Liver (tissue), 9 donors: Measurements from ENCODE around the gene PHF24. TPM values are rescaled to one million over a fixed set of nuclear protein-coding genes. Genes with fewer than 3 reads are reported as not detected.

ENCODE experiments used
- DNase-seq: peaks from one replicate; pipeline ENCODE4 v3.0.0-alpha.2; 2017; ENCODE audit warnings: low spot score
- H3K27ac ChIP-seq, 2 donors: one replicate each; pipeline ENCODE4 v1.7.0; 2013; ENCODE audit warnings: inconsistent platforms in 2 of 2, low read length in 2 of 2, control low read depth in 1 of 2, low read depth in 1 of 2, mild to moderate bottlenecking in 1 of 2
- H3K27me3 ChIP-seq, 4 donors: one replicate each; pipeline versions ENCODE4 v1.6.1 to v1.7.0; 2013; ENCODE audit warnings: low read length in 3 of 4, inconsistent platforms in 1 of 4, mild to moderate bottlenecking in 1 of 4, moderate library complexity in 1 of 4; ENCODE audit not compliant: control insufficient read depth in 4 of 4, insufficient read depth in 4 of 4
- H3K36me3 ChIP-seq, 4 donors: one replicate each; pipeline versions ENCODE4 v1.6.1 to v1.7.0; 2013; ENCODE audit warnings: low read length in 3 of 4, mild to moderate bottlenecking in 3 of 4, low read depth in 1 of 4, moderate library complexity in 1 of 4; ENCODE audit not compliant: control insufficient read depth in 4 of 4, insufficient read depth in 3 of 4
- H3K4me1 ChIP-seq, 4 donors: one replicate each; pipeline versions ENCODE4 v1.6.1 to v1.7.0; 2013; ENCODE audit warnings: low read length in 3 of 4, mild to moderate bottlenecking in 3 of 4, moderate library complexity in 1 of 4; ENCODE audit not compliant: control insufficient read depth in 4 of 4, insufficient read depth in 4 of 4
- H3K4me3 ChIP-seq, 3 donors: one replicate each; pipeline versions ENCODE4 v1.6.1 to v1.7.0; 2013; ENCODE audit warnings: low read length in 3 of 3, control low read depth in 1 of 3, low read depth in 1 of 3, mild to moderate bottlenecking in 1 of 3
- H3K9ac ChIP-seq, 2 donors: one replicate each; pipeline ENCODE4 v1.7.0; 2013; ENCODE audit warnings: low read length in 2 of 2, mild to moderate bottlenecking in 2 of 2, moderate library complexity in 2 of 2, control low read depth in 1 of 2, low read depth in 1 of 2
- H3K9me3 ChIP-seq, 4 donors: one replicate each; pipeline versions ENCODE4 v1.6.1 to v1.7.0; 2013; ENCODE audit warnings: low read length in 3 of 4; ENCODE audit not compliant: control insufficient read depth in 4 of 4
- ATF3 ChIP-seq: IDR thresholded peaks from 2 replicates; pipeline ENCODE4 v1.6.1; 2016; ENCODE audit warnings: antibody characterized with exemption
- CTCF ChIP-seq: fragments of 150-350 bp; IDR thresholded peaks from 2 replicates; pipeline ENCODE4 v1.5.1; 2017; ENCODE audit warnings: improper control_type of control experiment, low read depth, low read length; ENCODE audit not compliant: missing input control
- FOXA2 ChIP-seq: IDR thresholded peaks from 2 replicates; pipeline ENCODE4 v1.6.1; 2016; ENCODE audit warnings: antibody characterized with exemption
- HNF4A ChIP-seq, 2 donors: conservative IDR thresholded peaks; 2 replicates each; pipeline ENCODE4 v1.6.1; 2016; ENCODE audit warnings: antibody characterized with exemption in 2 of 2, mild to moderate bottlenecking in 2 of 2
- HNF4G ChIP-seq: IDR thresholded peaks from 2 replicates; pipeline ENCODE4 v1.6.1; 2016; ENCODE audit warnings: antibody characterized with exemption
- JUND ChIP-seq, 2 donors: IDR thresholded peaks; 2 replicates each; pipeline ENCODE4 v1.6.1; 2016; ENCODE audit warnings: antibody characterized with exemption in 2 of 2
- NR2F2 ChIP-seq: IDR thresholded peaks from 2 replicates; pipeline ENCODE4 v1.6.1; 2016; ENCODE audit warnings: antibody characterized with exemption
- RAD21 ChIP-seq, 2 donors: IDR thresholded peaks; 2 replicates each; pipeline ENCODE4 v1.6.1; 2016; ENCODE audit warnings: antibody characterized with exemption in 2 of 2, mild to moderate bottlenecking in 2 of 2
- REST ChIP-seq: IDR thresholded peaks from 2 replicates; pipeline ENCODE4 v1.6.1; 2016; ENCODE audit warnings: antibody characterized with exemption, mild to moderate bottlenecking
- RXRA ChIP-seq, 2 donors: IDR thresholded peaks; 2 replicates each; pipeline ENCODE4 v1.6.1; 2017 to 2018; ENCODE audit warnings: antibody characterized with exemption in 2 of 2, mild to moderate bottlenecking in 1 of 2
- YY1 ChIP-seq: IDR thresholded peaks from 2 replicates; pipeline ENCODE4 v1.6.1; 2016; ENCODE audit warnings: antibody characterized with exemption, mild to moderate bottlenecking
- WGBS: extraction: QIAGEN DNeasy Blood & Tissue Kit; methylation state at CpG from one replicate; pipeline ENCODE4 v1.1.7; 2013; 5-methylcytosine and 5-hydroxymethylcytosine counted together
- polyA plus RNA-seq, 2 donors: library from polyadenylated mRNA; stranded (reverse) in 1 of 2; unstranded in 1 of 2; fragments of 200-250 nt in 1 of 2; fragments of >200 nt in 1 of 2; fragmentation: Nextera tagmentation in 1 of 2; extraction: Ambion mirVana in 1 of 2; gene quantifications; one replicate each; pipeline versions ENCODE4 v1.2.1 to v1.2.3, GENCODE V29; 2013 to 2015
- total RNA-seq, 2 donors: library from RNA; depleted of rRNA; stranded (reverse); fragments of >200 nt; gene quantifications; one replicate each; pipeline ENCODE4 v1.2.3, GENCODE V29; 2014
- TF ChIP-seq, protein P1 (sequence below): IDR thresholded peaks from 2 replicates; pipeline ENCODE4 v1.6.1; 2016; ENCODE audit warnings: antibody characterized with exemption
- donor health status: healthy.
- donor health status: healthy.
- donor health status: healthy.
- donor health status: healthy.
- donor health status: healthy.

The PHF24 gene
- total RNA-seq (under 1 TPM; 0.05 to 0.17 TPM), polyA plus RNA-seq (under 1 TPM; 0.01 to 0.03 TPM)

DNA sequence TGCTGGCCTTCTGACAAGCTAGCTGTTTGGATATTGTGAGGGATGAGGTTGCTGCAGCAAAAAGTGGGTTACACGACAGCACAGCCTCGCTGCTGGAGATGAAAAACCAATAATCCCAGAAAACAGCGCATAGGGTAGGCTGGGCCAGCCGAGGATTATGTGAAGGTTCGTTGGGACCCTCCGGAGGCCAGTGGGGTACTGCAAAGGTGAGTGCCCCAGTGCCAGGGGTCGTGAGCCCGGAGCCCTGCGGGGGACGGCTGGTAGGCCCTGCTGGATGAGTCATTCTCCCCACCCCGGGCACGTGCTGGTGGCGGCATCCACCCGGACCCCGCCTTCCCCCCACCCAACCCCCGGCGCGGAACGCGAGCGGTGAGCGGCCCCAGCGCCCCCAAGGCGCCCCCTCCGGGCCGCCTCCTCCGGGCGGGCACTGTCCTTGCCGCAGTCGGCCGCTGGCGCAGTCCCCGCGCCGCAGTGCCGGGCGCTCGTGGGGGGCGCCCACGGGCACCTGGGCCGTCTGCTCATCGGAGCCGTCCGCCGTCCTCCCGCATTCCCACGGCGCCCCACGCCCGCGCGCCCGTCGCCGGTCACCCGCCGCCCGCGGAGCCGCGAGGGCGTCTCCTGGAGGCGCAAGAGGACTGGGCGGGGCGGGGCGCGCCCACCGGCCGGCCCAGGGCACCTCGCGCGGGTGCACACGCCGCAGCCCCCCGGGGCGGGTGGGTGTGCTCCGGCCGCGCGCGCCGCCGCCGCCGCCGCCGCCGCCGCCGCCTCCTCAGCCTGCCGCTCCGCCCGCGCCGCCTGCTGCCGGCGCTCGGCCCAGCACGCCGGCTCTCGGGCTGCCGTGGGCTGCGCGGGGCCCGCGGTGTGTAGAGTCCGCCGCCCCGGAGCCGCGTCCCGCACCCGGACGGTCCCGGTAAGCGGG, at the start of gene PHF24:
Gene PHF24 (plus strand): TSS at position 794 of the 919 bp plus-strand sequence. CDS start 13,014 bp downstream, outside the sequence.
- Histone ChIP-seq H3K36me3 (no peaks in the 10 kb centered on the region), H3K4me1 (peaks cover 4 to 10% (median 7%) of the 10 kb centered on the region in 4 donors), H3K27ac (no peak within 1 kb of the TSS), H3K27me3 (peaks cover 0 to 12% (median 4%) of the 10 kb centered on the region in 4 donors), H3K9ac (no peak within 1 kb of the TSS), H3K4me3 (peak within 1 kb of the TSS in 1 of 3 donors; percentile 70), H3K9me3 (no peaks in the 10 kb centered on the region)
- no peak for TF ChIP-seq FOXA2
- TF ChIP-seq ATF3 = no peak
- no peak for TF ChIP-seq HNF4A (conservative IDR thresholded peaks at IDR 0.05)
- TF ChIP-seq CTCF = peak; percentile 9
- no peak for DNase-seq
- WGBS = 3% methylated on average over 116 of the region's 116 CpGs

DNA sequence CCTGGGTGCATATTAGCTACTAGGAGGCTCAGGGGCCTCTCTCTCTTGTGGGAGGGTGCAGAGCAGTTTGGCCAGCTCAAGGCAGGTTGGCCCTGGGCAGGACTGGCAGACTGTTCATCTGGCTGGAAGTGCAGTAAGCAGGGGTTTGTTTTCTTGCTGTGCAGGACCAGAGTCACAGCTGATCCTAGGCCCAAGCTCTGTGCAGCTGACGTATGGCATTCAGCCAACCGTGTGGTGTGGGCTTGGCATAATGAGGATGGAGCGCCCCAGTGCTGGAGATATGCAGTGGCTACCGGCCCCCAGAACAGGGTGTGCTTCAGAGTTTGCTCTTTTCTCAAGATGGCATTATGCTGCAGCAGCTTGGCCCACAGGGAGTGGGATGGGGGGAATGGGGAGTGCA, 31.0 kb upstream of the PHF24 start:
- Histone ChIP-seq H3K27ac (no peak overlapping the region), H3K9ac (no peak overlapping the region), H3K27me3 (no peaks in the 10 kb centered on the region), H3K36me3 (no peaks in the 10 kb centered on the region), H3K4me3 (no peak overlapping the region), H3K4me1 (no peaks in the 10 kb centered on the region), H3K9me3 (peaks cover 0 to 2% (median 0%) of the 10 kb centered on the region in 4 donors)
- no peak for DNase-seq
- 90% methylated on average over 4 of the region's 4 CpGs for WGBS
- TF ChIP-seq HNF4A (conservative IDR thresholded peaks at IDR 0.05) (no peak), NR2F2 (no peak)

DNA sequence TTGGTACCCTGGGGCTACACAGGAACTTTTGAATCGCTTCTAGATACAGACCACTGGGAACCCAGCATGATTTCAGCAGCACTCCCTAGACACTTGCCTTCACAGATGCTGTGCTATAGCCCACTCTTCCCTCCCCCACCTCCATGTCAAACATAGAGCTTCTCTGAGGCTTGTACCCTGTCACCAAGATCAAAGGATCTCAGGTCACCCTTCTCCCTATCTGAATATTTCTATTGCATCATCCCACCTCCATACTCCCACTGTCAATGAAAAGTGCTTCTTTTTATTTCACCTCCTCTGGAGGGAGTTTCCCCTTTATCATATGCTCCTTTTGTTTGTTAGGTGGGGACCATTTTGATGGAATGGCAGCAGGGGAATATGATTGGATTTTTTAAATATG, 29.2 kb upstream of the PHF24 start:
- H3K4me1 ChIP-seq = no peaks in the 10 kb centered on the region
- peaks cover 0 to 2% (median 0%) of the 10 kb centered on the region in 4 donors for H3K9me3 ChIP-seq
- no peak overlapping the region for H3K27ac ChIP-seq
- no peak for TF ChIP-seq REST
- no peak for TF ChIP-seq RAD21 (IDR thresholded peaks at IDR 0.05)
- no peak for TF ChIP-seq RXRA (IDR thresholded peaks at IDR 0.05)
- TF ChIP-seq JUND (IDR thresholded peaks at IDR 0.05) = no peak
- TF ChIP-seq HNF4G = no peak
- TF ChIP-seq, protein P1, sequence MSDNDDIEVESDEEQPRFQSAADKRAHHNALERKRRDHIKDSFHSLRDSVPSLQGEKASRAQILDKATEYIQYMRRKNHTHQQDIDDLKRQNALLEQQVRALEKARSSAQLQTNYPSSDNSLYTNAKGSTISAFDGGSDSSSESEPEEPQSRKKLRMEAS = no peak
- TF ChIP-seq YY1 = no peak
- DNase-seq = no peak
- WGBS = 86% methylated on average over 1 of the region's 1 CpG
- no peaks in the 10 kb centered on the region for H3K36me3 ChIP-seq
- no peak overlapping the region for H3K4me3 ChIP-seq
- H3K9ac ChIP-seq = no peak overlapping the region
- no peaks in the 10 kb centered on the region for H3K27me3 ChIP-seq
